GM19238 (cell line): Measurements from ENCODE around the gene EOGT.

Experiments used
- DNase-seq: peaks from one replicate; pipeline ENCODE4 v3.0.0; 2011; ENCODE audit warnings: low spot score; ENCODE audit not compliant: insufficient read length

EOGT gene

DNA sequence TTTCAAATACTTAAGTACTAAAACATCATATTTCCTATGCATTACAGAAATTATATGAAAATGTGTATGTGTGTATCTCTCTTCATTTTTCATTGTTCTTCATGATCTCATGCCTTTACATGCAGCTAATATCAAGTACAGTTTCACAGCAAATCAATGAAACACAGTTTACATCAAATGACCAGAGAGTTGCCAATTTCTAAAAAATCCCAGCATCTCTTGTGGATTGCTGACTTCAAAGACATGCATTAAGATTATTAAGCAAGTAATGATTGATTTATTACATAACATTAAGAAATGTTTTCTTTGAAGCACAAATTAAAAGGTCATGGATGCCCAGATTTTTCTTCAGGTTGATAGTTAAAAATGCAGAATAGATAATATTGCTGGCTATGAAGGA, 50.1 kb downstream of the EOGT start:
- no peak for DNase-seq

DNA sequence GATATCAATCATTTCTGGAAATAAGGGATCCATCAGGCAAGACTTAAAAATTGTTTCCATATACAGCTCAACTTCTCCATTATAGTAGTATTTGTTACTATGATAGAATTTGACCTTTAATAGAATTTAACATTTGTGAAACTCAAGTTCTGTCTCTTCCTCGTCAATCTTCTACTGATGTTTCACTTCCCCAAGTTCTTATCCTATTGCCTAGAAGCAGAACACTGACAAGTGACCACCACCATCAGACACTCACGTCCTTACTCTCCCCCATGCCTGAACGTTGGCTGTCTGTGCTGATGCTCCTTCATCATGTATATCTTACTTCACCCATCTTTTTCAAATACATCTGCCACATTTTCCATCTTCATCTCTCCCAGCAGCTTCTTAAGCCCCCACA, 54.6 kb downstream of the EOGT start:
- no peak for DNase-seq

DNA sequence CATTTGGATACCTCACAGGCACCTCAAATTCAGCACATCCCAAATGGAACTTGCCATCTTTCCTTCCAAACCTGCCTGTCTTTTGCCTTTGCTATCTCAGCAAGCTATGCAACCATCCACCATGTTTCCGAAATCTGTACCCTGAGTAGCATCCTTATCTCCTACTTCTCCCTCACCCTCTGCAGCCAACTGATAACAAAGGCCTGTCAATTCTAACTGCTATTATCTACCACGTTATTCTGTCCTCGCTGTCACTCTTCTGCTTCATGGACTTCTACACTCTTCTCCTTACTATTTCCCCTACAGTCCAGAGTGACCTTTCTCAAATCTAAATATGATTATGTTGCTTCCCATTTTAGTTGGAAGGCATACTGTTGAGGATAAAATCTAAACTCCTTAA, 55.6 kb downstream of the EOGT start:
- DNase-seq: no peak

DNA sequence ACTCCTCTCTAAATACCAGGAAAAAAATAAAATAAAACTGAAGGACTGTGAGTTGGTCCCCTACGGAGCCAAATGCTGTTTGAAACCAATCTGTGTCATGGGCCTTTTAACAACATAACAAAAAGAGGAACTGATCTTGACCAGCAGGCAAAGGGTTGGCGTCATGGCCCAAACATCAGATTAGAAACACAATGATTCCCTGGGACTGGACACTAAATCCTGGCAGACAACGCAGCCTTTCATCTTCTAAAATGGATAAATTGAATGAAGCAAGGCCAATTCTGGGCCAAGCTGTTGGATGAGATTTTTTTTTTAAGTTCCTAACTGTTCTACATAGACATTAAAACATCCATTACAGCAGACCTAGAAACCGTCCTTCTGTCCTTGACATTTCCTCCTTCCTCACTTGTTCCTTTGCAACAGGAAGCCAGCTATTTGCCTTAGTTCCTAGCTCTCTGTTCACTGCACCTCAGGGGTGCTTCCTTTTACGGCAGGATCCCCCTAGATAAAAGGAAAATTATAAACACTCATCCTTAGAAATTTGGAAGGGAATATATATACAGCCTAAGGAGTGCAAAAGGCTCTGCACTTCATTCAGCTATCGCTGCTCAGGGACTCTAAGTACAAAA, 59.6 kb downstream of the EOGT start:
- DNase-seq: no peak

DNA sequence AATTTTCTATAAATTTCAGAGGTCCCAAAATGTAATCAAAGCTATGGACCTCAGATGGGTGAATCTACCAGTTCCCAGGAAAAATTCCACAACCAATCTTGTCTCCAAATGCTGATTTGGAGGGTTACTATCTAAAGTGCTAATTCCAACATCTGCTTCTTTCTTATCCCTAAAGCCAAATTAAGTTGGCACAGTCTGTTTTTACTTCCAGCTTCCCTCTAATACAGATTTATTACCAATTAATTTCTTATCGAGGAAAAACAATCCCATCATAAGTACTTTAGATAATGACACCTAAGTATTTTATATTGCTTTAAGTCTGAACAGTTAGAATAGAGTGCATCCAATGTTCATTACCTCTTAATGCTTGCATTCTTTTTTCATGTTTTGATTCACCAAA, 68.3 kb downstream of the EOGT start:
- no peak for DNase-seq

DNA sequence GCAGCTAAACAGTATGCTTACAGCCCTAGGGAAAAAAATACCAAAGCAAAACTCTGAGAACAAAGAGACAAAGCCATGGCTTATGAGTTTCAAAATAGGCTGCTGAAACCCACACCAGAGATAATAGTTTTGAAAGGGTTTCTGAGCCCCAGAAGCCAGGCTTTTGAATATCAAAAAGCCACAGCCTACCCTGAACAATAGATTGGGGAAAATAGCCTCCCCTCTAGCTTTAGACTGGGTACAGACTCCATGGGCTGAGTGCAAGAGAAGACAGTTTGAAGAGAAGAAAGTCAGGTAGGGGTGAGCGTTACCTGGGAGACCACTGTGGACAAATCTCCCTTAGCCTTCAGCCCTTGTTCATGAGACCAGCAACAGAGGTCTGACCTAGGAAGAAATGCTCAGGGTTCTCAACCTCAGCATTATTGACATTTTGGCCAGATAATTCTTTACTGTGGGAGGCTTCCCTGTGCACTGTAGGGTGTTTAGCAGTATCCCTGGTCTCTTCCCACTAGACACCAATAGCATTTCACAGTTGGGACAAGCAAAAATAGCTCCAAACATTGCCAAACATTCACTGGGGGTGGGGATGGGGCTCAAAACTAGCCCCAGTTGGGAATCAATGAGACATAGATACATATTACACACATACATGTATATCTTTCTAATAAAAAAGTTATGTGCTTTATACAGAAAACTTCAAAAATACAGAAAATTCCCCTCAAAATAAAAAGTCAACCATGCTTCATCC, 69.6 kb downstream of the EOGT start:
- no peak for DNase-seq

DNA sequence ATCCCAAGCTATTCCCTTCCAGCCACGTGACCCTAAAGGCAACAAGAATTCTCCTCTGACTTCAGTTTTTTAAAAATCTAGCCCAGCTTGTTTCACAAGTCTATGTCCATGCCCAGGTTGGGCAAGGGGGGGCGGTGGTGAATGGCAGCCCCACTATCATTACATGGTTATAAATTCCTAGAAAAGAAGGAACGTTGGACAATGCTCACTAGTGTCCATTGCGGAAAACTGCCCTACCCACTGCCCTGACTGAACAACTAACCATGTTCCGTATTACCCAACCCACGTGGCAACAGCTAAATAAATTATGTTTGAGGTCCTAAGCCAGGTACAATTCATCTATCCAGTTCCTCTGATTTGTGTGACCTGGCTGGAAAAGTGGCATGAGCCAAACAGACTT, 72.4 kb downstream of the EOGT start:
- no peak for DNase-seq

DNA sequence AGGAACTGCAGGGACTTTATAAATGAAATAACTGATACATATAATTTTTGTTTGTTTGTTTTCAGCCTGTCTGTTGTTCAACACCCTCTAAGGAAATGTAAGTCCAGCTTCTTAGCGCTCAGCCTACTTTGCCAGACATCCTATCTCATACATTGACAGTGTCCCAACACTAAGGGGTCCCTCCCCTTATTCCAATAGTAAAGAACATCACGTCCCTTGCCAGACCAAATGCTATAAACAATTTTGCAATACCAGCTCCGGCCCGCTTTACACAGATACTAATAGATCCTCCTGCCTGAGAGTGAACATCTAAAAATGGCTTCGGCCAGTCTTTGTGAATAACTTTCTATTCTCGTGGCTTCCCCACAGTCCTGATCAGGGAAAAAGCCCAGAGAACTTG, 76.6 kb downstream of the EOGT start:
- DNase-seq: no peak

DNA sequence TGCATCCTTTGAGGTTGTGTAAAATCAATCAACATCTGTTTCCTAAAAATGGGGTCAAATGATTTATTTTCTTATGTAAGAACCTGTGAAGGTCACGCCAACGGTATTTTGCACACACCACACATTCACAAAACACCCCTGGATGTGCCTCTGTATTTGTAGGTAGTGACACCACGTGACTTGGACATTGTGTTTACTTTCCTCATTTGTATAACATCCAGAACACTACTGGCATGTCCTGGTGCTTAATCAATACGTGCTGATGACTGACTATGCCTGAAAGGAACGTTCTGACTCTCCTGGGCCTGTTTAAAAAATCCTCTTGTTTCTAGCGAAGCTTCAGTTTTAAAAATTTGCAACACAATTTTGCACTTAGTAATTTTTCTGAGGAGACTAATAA, 77.7 kb downstream of the EOGT start:
- DNase-seq: no peak

DNA sequence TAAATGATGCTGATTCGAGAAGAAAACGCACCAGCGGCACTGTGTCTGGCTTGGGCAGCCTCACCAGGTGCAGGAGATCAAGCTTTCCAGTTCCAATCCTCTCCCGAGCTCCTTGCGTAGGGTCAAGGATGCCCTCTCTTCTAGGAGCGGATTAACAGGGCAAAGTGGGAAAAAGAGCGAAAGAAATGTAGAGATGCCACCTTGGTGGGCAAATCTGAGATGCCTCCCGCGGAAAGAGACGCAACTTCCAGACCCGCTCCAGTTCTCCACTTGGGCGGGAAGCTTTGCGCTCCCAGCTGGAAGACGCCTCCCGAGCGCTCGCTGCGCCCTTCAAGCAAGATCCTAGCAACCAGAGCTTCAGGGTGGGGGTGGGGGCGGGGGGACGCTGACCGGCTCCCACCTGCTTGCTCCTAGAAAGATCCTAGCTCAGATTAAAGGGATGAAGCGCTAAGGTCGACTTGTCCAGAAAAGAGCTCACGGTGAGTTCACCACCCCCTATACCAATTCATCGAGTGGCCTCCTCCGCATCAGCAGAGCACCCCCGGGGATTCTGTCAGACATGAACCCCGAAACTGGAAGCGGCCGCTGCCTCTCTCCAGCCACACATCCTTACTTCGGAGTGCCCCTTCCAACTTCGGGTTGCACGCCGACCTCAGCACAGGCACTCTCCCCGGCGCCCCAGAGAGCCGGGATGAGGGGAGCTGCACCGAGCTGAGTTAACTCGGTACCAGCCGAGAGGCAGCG, 81.9 kb downstream of the EOGT start:
- no peak for DNase-seq
